Mammary epithelial cell (primary cell): Measurements from ENCODE around the gene DSG1.
"Not testable (repeated sequence)": the region's sequence is repeated elsewhere in the genome, so short reads cannot be mapped to it uniquely, and the experiment has no call there.

Source experiments
- EZH2 ChIP-seq: IDR thresholded peaks from 2 replicates; pipeline ENCODE4 v1.6.1; 2012; ENCODE audit warnings: low read length, inconsistent platforms, borderline replicate concordance
- TF ChIP-seq, protein P1 (sequence below), 2 donors: IDR thresholded peaks in 1 of 2; conservative IDR thresholded peaks in 1 of 2; 2 replicates each; pipeline ENCODE4 v1.5.1; 2011 to 2012; ENCODE audit warnings: inconsistent platforms in 2 of 2, low read length in 2 of 2, mild to moderate bottlenecking in 2 of 2, control low read depth in 1 of 2, low read depth in 1 of 2; ENCODE audit not compliant: insufficient read depth in 1 of 2; ENCODE audit errors: extremely low read depth in 1 of 2

DNA sequence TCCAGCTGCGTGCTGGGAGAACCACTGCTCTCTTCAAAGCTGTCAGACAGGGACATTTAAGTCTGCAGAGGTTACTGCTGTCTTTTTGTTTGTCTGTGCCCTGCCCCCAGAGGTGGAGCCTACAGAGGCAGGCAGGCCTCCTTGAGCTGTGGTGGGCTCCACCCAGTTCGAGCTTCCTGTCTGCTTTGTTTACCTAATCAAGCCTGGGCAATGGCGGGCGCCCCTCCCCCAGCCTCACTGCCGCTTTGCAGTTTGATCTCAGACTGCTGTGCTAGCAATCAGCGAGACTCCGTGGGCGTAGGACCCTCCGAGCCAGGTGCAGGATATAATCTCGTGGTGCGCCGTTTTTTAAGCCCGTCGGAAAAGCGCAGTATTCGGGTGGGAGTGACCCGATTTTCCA is 35.4 kb downstream of the DSG1 start:
- TF ChIP-seq, protein P1, sequence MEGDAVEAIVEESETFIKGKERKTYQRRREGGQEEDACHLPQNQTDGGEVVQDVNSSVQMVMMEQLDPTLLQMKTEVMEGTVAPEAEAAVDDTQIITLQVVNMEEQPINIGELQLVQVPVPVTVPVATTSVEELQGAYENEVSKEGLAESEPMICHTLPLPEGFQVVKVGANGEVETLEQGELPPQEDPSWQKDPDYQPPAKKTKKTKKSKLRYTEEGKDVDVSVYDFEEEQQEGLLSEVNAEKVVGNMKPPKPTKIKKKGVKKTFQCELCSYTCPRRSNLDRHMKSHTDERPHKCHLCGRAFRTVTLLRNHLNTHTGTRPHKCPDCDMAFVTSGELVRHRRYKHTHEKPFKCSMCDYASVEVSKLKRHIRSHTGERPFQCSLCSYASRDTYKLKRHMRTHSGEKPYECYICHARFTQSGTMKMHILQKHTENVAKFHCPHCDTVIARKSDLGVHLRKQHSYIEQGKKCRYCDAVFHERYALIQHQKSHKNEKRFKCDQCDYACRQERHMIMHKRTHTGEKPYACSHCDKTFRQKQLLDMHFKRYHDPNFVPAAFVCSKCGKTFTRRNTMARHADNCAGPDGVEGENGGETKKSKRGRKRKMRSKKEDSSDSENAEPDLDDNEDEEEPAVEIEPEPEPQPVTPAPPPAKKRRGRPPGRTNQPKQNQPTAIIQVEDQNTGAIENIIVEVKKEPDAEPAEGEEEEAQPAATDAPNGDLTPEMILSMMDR (conservative IDR thresholded peaks at IDR 0.05 in 1 of 2, IDR thresholded peaks at IDR 0.05 in 1 of 2; ENCODE audit: extremely low read depth in 1 of 2, insufficient read depth in 1 of 2, low read depth in 1 of 2, low read length in 2 of 2), result not testable (repeated sequence)
- not testable (repeated sequence) for TF ChIP-seq EZH2
